ENCODE measurements around the gene GABRB1.

GABRB1 gene

GRCh38 chr4:47031011-47031678 lies at the start of gene GABRB1:
Gene GABRB1, plus strand, starts transcription at chr4:47031567.
- peak; percentile 73 for DNase-seq

GRCh38 chr4:46984781-46985180 lies 46.6 kb upstream of the GABRB1 start:
- no peak for DNase-seq

GRCh38 chr4:46986922-46987638 lies 44.3 kb upstream of the GABRB1 start:
- no peak for DNase-seq

GRCh38 chr4:46992338-46992737 lies 39.0 kb upstream of the GABRB1 start:
- no peak for DNase-seq

GRCh38 chr4:46993075-46994006 lies 38.0 kb upstream of the GABRB1 start, which contains the start of gene GABRA4:
Gene GABRA4, minus strand, starts transcription at chr4:46993581. Its CDS starts 157 bp downstream, at chr4:46993424.
- DNase-seq = no peak

- DNase-seq = no peak
Measured at GRCh38 chr4:46994007-46994405, 37.4 kb upstream of the GABRB1 start.

GRCh38 chr4:46999566-46999965 lies 31.8 kb upstream of the GABRB1 start:
- DNase-seq = no peak

GRCh38 chr4:47000406-47000805 lies 31.0 kb upstream of the GABRB1 start:
- no peak for DNase-seq

- peak; percentile 11 for DNase-seq
Measured at GRCh38 chr4:47002580-47002979, 28.8 kb upstream of the GABRB1 start.

GRCh38 chr4:47010347-47010911 lies 20.9 kb upstream of the GABRB1 start:
- no peak for DNase-seq

GRCh38 chr4:47010912-47011446 lies 20.4 kb upstream of the GABRB1 start:
- DNase-seq = no peak

GRCh38 chr4:47012676-47013075 lies 18.7 kb upstream of the GABRB1 start:
- DNase-seq = peak; percentile 12

- no peak for DNase-seq
Measured at GRCh38 chr4:47013373-47013772, 18.0 kb upstream of the GABRB1 start.

- no peak for DNase-seq
Measured at GRCh38 chr4:47017081-47017480, 14.3 kb upstream of the GABRB1 start.

- DNase-seq = no peak
Measured at GRCh38 chr4:47017494-47017893, 13.9 kb upstream of the GABRB1 start.

GRCh38 chr4:47031751-47032404 lies 511 bp downstream of the GABRB1 start:
- no peak for DNase-seq

- peak; percentile 43 for DNase-seq
Measured at GRCh38 chr4:47032405-47033106, 1.2 kb downstream of the GABRB1 start.

GRCh38 chr4:47038263-47038662 lies 6.9 kb downstream of the GABRB1 start:
- DNase-seq = no peak

GRCh38 chr4:47040828-47041227 lies 9.5 kb downstream of the GABRB1 start:
- DNase-seq = no peak

GRCh38 chr4:47043821-47044220 lies 12.5 kb downstream of the GABRB1 start:
- DNase-seq = no peak

- DNase-seq = no peak
Measured at GRCh38 chr4:47045261-47045660, 13.9 kb downstream of the GABRB1 start.

- no peak for DNase-seq
Measured at GRCh38 chr4:47049347-47049746, 18.0 kb downstream of the GABRB1 start.

Data from kidney glomerular epithelial cell (primary cell).